NCI-H1436 treated with DMSO at 0.1 percent for 48 hours (cell line): ENCODE measurements around the gene DNMT3A.

Experiments
- DNase-seq: peaks from one replicate; lab custom pipeline; 2025; lab: John Stamatoyannopoulos, UW

Gene DNMT3A

DNA sequence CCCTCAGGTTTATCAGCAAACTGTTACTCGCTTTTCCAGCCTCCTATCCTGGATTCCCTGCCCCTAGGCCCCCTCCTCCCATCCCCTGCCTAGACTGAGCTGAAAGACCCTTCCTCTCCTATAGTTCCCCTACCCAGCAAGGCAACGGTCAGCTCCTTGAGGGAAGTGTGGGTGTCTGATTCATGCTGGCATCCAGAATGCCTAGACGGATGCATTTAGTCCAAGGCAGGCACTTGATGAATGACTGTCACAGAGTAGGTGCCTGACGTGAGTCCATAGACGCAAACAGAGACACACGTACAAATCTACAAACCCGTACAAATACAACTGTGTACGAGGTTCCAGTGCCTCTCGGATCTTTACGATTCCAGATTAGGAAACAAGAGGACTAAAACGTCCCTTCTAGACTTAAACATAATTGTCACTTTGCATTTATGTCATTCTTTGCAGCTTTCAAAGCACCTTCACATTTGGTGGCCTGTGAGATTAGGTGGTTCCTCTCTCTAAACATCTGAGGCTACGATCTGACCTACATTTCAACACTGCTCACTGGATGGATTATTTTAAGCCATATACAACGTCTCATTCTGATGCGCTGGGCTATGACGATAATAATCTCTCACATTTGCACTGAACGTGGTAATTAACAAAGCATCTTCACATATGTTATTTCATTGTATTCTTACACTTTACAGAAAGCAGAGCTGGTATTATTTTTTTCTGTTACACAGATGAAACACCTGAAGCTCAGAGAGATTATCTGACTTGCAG, 36.7 kb downstream of the DNMT3A start:
- no peak for DNase-seq

DNA sequence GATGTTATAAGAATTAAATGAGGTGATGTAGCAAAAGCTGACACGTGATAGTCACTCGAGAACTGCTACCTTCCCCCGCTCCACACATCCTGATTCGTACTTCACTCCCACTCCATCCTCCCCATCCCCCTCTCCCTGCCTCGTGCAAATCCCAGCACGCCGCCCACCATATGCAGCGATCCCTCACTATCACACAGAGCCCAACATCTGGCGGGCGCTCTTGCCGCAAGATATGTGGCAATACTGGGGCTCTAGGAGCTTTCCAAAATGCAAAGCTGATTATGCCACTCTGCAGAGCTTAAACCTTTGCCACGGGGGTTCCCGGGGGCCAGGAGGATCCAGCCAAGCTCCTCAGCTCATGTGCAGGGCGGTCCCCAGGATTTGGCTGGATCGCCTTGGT, 37.4 kb downstream of the DNMT3A start:
- DNase-seq = no peak

DNA sequence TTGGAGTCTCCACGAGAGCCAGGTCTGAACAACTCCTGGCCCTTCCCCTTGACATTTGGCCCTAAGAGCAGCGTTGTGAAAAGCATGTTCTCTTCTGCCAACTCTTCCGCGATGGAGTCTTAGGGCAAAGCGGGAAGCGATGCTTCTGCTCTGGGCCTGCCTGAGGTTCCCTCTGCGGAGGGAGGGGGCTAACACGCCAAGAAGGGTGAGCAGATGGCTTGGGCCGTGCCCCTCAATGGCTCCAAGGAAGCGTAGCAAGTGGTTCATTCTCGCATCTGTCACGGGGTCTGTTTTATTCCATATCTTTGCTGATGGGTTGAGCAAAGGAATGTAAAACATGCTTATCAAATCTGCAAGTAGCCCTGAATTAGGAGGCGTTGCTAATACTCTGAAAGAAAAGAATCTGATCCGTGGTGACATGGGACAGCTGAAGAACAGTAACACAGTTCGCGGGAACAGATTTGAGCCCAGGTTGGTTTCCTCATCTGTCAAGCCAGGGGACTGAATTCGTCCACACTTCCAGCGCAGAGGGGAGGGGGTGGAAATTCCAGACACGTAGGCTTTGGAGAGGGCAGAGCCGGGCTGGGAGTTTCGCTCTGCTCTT, 38.0 kb downstream of the DNMT3A start:
- DNase-seq = no peak

DNA sequence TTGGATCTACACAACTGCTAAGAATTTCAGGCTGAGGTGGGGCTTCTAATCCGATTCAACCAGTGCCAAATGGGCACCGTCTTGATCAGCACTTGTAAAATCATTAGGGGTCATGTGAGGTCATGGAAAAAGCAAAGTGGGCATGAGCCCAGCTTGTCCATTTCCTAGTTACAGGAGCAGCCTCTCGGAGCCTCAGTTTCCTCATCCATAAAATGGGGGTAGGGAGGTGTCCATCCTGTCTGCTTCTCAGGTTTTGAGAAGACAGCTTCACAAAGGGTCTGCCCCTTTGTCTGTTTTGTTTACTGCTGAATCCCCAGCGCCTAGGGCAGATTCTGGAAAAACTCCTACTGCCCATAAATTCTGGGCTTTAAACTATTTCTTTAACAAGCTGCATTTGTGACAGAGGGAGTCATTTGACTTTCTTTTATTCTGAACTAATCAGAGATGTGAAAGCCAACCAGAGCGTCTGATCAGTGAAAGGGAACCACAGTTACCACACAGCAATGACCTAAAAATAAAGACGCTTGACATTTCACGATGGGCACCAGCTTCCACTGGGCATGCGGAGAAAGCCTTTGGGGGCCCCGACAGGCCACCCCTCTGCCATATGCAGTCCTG, 38.9 kb downstream of the DNMT3A start:
- DNase-seq = no peak

DNA sequence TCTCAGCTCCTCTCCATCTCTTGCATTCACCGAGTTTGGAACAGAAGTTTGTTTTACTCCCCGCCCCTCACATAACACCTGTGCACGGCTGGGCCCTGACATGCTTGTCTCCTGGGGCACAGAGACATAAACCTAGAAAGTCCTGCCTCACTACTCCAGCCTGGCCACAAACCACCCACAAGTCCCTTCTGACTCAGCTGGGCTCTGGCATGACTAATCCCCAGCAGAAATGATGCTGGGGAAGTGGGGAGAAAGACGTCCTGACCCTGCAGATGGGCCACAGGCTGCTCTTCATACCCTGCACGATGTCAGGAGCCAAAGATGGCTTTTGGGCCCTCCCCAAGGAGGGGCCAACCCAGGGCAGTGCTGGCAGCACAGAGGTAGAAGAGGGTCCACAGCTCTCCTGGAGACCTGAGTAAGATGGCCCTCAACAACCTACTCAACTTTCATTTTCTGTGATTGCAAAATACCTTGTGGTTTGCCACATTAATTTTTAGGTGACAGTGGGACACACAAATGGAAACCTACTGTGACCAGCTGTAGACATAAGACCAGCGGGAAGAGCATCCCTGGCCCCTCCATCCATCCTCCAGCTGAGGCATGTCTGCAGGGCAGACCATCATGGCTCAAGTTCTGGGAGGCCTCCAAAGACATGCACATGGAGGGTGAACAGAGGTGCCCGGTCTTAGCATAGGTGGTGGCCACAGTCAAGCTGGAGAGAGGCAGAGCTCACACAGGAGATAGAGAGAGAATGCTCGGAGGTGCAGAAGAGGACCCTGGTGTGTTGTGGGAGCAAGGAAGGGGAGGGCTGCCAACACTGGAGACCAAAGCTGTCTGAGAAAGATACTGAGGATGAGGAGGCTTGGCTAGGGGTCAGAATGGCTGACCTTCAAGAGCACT, 40.0 kb downstream of the DNMT3A start:
- no peak for DNase-seq

DNA sequence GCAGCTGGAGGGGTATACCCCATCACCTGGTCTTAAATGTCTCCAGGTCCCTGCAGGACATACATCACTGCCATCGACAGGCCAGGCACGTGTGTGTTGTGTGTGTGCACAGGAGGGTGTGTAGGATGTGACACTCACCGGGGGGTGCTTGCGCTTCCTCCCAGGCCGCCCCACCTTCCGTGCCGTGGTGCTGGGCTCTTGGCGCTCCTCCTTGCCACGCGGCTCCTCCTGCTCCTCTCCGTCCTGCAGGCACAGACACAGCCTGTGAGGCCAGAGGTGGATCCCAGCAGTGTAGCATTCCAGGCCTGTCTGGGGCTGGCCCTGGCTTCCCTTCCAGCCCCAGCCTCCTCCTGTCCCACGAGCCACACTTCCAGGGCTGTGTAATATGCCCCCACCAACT, 41.7 kb downstream of the DNMT3A start:
- DNase-seq = no peak

DNA sequence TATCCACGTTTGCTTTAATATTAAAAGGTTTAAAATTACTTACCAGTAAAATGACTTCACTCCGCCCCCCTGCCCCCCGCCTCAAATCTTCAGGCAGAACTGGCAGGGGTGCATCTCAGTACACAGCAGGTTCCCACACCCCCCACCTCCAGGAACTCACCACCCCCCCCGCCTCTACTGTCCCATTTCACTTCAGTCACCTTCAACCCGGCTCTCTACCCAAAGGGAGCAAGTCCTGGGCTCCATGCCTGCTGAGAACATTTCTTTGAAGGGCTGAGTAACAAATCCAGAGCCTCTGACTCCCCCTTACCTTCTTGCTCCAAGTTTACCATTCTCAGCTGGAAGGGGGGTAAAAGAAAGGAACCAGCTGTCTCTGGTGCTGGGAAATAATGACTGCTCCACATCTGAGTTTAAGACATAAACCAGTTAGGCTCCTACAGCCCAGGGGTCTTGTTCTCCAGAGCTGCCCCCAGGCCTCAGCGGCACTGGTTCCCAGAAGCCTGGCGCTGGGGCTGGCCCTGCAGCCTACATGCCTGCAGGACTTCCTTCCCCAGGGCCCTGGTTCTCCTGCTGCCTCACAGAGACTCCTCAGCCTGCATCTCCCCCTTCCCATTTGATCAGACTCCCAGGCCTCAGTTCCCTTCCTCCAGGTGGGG, 42.8 kb downstream of the DNMT3A start:
- DNase-seq = no peak

DNA sequence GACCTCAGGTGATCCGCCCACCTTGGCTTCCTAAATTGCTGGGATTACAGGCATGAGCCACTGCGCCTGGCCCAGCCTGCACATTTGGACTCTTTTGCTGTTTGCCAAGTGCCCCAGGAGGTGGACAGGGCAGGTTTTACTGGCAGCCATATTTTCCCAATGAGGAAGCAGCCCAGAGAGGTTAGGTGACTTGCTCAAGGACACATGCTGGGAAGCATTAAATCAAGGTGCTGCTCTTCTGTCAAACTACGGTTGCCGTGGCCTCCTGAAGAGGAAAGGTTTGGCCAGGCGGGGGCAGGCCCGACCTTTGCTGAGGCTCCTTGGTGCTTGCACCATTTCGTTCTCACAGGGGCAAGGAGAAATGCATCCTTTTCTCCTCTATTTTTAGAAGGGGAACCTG, 44.0 kb downstream of the DNMT3A start:
- no peak for DNase-seq

DNA sequence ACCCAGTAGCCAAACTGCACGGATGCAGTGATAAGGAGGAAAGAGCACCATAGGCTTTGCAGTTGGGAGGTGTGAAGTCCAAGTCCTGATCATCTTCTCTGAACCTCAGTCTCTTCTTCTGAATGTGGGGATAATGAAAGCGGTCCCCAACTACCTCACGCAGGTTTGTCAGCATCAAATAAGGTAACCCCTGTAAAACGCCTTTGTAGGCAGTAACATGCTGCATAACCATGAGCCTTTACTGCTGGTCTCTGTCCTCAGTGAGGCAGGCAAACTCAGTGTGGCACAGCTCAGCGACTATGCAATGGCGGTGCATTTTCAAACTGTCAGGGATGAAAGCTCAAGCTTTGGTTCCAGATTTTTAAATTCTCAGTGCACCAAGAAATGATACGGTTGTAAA, 46.1 kb downstream of the DNMT3A start:
- no peak for DNase-seq

DNA sequence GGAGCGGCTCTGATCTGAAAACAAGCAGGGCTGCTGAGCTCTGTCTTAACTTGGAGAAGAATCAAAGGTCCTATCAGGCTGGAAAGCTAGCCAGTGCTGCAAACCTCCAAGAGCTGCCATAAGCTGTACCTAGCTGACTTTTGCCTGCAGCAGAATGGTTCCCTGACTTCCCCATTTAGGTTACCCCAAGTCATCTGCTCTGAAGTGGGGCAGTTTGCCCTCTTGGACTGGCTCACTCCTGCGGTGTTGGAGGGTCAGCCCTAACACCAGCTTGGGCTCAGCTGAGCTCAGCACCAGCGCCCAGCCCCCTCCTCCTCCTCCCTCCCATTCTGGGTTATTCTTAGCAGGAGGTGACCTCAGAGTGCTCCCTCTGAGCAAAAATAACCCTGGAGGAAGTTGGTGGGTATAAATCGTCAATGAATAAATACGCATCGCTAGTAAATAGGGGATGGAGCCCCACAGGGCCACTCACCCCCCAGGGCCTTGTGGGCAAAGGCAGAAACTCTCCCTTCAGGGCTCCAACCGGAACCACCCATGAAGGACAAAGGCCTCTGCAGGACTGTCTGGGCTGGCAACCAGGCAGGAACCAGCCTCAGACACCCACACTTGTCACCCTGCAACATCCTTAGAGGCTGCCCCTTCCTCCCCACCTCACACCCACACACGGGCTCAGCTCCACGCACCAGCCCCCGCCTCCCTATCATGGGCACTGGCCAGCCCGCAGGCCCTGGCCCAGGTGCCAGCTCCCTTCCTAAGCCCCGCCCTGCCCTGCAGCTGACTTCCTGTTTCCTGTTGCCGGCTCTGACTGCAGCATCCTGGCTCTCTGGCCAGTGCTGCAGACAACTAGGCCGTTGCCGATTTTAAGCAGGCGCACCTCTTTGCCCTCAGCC, 46.9 kb downstream of the DNMT3A start:
- DNase-seq = no peak

DNA sequence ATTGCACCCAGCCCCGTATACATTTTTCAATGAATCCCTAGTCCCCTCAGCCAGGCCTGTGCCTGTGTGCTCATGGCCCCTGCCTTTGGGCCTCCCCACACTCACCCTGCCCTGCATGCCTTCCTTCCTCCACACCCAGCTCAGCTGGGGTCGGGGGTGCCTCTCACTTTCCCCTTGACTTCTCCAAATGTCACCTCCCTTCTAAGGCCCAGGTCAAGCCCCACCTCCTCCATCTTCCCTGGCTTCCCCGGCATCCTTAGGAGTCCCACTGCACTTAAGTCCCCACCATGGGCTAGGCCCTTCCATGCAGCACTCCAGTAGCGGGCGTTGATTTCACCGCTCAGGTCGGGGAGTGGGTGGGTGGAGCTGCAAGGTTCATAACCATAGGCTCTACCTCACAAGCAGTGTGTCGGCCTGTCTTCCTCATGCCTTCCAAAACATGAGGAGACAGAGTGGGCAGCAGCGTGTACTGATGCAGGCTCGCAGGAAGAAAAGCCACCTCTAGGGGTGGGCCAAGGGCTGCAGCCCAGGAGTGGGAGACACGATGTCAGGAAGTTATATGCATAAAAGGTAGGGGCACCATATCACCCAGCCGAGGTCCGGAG, 47.7 kb downstream of the DNMT3A start:
- DNase-seq = no peak

DNA sequence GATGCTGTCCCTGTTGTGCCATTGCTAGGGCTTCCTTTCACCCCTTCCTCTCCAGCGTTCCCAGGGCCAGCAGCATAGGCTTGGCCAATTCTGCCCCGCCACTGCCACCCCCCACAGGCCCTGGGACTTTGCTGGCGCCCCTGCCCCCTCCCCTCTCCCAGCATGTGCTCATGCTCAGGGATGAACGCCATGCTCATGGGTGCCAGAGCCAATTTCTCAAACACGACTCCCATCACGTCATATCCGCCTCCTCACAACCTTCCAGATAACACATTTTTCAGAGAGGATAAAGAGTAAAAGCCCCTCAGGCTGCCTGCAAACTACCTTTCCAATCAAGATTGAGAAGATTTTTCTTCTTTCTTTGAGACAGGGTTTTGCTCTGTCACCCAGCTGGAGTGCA, 48.6 kb downstream of the DNMT3A start:
- no peak for DNase-seq

DNA sequence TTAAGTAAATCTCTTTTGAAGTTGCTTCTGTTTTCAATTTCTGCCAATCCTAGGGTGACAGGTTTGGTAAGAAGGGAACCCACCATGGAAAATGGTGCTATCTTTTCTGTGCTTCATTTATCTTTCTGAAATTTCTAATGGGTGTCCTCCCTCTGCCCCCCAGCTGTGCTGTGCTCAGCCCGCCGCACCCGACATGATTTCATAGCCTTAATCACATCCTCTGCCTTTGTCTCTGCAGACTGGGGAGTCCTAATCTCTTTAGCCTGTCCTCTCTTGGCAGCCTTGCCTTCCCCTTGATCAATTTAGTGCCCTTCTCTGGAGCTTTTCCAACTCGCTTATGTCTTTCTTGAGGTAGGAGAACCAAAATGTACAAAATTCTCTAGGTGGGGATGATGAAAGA, 49.3 kb downstream of the DNMT3A start:
- no peak for DNase-seq

DNA sequence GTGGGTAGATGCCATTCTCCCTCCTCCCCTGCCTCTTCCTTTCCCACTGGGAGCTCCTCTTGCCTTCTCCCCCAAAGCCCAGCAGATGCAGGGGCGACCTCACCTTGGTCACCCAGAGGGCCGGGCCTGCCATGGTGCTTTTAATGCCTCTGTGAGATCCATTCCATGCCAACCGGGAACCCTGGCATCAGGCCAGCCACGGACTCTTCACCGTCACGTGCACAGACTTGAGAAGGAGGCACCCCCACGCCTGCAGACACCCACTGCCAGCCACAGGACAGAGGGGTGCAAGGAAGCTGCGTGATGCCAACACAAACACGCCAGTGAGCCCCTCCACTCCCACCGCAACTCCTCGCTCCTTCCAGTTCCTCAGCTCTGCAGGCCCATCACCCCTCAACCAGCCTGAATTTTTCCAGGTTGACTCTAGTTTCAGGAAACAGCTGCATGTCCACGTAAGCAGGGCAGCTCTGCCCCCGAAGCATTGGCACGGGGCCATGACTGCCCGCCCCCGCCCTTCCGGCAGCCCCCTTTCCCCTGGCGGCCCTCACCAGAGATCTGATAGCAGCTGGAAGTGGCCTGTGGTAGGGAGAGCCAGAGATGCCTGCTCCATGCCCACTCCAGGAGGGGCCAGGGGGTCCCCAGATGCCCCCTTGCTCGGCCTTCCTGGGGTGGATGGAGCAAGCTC, 50.8 kb downstream of the DNMT3A start:
- DNase-seq = no peak

DNA sequence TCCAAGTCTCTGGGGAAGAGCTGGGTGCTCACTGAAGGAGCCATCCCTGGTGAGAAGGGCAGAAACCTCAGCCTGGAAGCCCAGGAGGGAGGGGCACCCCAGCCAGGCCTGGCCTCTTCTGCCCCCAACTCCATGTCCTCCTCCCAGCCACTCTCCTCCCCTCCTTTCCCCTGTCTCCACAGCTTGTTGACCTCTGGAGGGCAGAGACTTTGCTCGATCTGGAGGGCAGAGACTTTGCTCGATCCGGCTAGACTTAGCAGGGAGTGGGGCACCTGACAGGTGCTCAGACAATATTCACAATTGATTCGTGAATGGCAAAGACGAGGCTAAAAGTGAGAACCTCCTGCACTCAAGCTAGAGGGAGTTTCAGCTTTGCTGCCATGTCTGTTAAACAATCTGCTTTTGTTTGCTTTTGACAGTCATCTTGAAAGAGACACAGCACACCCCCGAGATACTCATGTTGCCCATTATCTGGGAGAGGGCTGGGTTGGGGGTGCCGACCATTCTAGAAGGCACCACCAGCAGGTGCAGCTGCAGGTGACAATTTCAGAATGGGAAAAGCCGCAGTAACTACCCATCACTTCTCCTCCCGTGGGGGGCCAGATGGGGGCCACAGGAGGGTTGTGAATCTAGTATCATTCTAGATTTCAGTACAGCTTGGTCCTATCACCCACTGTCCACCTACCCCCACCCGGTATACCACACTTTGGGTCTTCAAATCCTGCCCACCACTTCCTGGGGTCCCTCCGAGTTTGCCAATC, 54.8 kb downstream of the DNMT3A start:
- DNase-seq = no peak

DNA sequence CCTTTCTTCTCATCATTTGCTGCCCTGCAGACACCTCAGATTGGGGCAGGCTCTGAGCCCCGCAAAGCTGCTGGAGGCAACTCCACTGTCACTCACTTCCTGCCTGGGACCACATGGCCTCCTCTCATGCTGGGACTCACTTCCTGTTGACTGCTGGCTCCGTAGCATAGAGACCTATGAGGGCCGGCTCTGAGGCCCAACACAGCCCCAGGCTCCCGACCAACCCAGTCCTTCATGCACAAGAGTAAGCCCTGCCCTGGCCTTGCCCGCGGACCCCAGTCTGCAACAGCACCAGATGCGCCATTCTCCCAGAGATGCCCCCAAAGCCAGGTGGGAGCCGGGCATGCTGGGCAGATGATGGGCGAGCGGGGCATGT, 55.7 kb downstream of the DNMT3A start:
- no peak for DNase-seq

DNA sequence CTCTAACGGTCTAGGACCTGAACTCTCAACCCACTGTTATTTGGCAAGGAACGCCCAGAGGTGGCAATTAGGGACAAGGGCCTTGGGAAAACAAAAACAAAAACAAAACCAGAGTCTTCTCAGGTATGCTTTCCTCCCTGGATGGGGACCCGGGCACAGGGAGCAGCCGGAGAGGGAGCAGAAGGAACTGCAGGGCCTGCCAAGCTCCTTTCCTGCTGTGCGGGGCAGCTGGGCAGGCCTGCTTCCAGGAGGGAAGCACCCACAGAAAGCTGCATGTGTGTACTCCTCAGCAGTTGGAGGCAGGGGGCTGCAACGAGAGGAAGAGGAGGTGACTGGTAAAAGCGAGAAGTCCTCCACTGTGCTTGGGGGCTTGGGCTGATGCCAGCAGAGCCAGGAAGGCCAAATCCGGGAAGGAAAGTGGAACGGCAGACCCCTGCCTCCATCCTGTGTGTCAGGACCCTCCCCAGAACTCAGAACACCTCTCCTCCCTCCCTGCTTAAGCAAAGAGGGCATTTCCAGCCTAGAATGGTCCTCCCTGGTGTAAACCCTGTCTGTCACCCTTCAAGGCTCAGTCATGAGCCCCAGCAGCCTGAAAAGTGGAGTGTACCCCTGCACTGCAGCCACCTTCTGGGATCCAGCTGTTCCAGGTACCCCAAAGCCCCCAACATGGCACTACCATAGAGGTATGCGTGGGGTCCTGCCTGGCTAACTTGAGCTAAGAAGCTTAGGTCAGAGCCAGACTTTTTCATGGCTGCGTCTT, 56.3 kb downstream of the DNMT3A start:
- DNase-seq = no peak

DNA sequence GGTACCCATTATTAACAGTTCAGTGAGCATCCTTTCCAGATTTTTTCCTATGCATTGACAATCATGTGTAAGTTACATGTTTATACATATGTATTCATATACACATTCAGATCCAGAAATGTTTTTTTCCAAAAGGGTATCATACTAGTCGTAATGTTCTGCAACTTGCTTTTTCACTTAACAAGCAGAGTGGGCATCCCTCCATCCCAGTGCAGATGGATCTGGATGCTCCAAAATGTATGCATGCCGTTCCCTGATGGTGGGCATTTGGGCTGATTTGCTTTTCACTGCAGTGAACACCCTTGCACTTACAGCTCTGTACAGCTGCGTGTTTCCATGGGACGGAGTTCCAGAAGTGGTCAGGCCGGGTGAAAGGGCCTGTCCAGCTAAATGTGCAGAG, 57.0 kb downstream of the DNMT3A start:
- DNase-seq = no peak
